Adrenal gland (tissue), 12 donors: ENCODE results near the gene PCP4. TPM values are rescaled to one million over a fixed set of nuclear protein-coding genes. Genes with fewer than 3 reads are reported as not detected.

Experiments
- DNase-seq, 7 donors: peaks; one replicate each; pipeline ENCODE4 v3.0.0-alpha.2; 2019 to 2020
- H3K27ac ChIP-seq, 5 donors: fragments of 200-600 bp; sonication (generic) in 4 of 5; 1 replicate in 3 of 5; 2 replicates in 2 of 5; pipeline versions ENCODE4 v1.5.1 to v1.8.0; 2016 to 2020; ENCODE audit warnings: mild to moderate bottlenecking in 1 of 5
- H3K27me3 ChIP-seq: fragments of 200-600 bp; 2 replicates; pipeline ENCODE4 v1.8.0; 2021
- H3K36me3 ChIP-seq, 2 donors: fragments of 200-600 bp; replicated peaks in 1 of 2; 1 replicate in 1 of 2; 2 replicates in 1 of 2; pipeline versions ENCODE4 v1.5.1 to v1.8.0; 2018 to 2022
- H3K4me1 ChIP-seq, 2 donors: fragments of 200-600 bp; replicated peaks in 1 of 2; 1 replicate in 1 of 2; 2 replicates in 1 of 2; pipeline versions ENCODE4 v1.5.1 to v1.8.0; 2018 to 2021
- H3K4me3 ChIP-seq, 4 donors: fragments of 200-600 bp; sonication (generic) in 3 of 4; one replicate each; pipeline ENCODE4 v1.5.1; 2016 to 2018
- H3K9me3 ChIP-seq, 3 donors: fragments of 200-600 bp; sonication (generic) in 1 of 3; replicated peaks in 1 of 3; 1 replicate in 2 of 3; 2 replicates in 1 of 3; pipeline versions ENCODE4 v1.5.1 to v1.8.0; 2016 to 2021
- CTCF ChIP-seq, 6 experiments: fragments of 450-650 bp in 4 of 6; fragments of 200-600 bp in 2 of 6; sonication (generic) in 1 of 6; IDR thresholded peaks; 1 replicate in 5 of 6; 2 replicates in 1 of 6; pipeline versions ENCODE4 v1.5.1 to v1.8.0; 2016 to 2021; ENCODE audit warnings: antibody characterized with exemption in 6 of 6, mild to moderate bottlenecking in 2 of 6, moderate library complexity in 1 of 6
- POLR2A ChIP-seq, 2 donors: fragments of 450-650 bp; IDR thresholded peaks; one replicate each; pipeline ENCODE4 v1.6.1; 2017; ENCODE audit warnings: antibody characterized with exemption in 2 of 2, mild to moderate bottlenecking in 2 of 2, moderate library complexity in 1 of 2
- WGBS, 4 donors: extraction: QIAGEN DNeasy Blood & Tissue Kit in 2 of 4; methylation state at CpG; one replicate each; pipeline versions ENCODE4 v1.1.5 to v1.1.7; 2013 to 2017; 5-methylcytosine and 5-hydroxymethylcytosine counted together
- intact Hi-C, 2 donors: fragments of 100-400 bp; cut with DNase I; formaldehyde crosslinking; loops; one replicate each; pipeline versions ENCODE4 v1.14.1 to v1.15.0; 2022 to 2023
- polyA plus RNA-seq, 3 donors: library from polyadenylated mRNA; stranded (reverse); fragments of 200-250 nt in 2 of 3; fragments of 350-450 nt in 1 of 3; fragmentation: Illumina TruSeq in 1 of 3; extraction: RNeasy Lipid Tissue Mini Kit (QIAGEN cat#74804) in 1 of 3; gene quantifications; one replicate each; pipeline ENCODE4 v1.2.3, GENCODE V29; 2013 to 2014
- total RNA-seq, 9 donors: library from RNA; depleted of rRNA in 4 of 9; stranded (reverse); fragments of >200 nt in 4 of 9; fragments of 120-200 nt in 1 of 9; fragmentation: NEBNext Ultra II Directional in 1 of 9; extraction: Animal tissue kit (Norgen Biotek cat#: 25700) in 1 of 9; gene quantifications; one replicate each; pipeline versions ENCODE4 v1.1.0 to v1.2.4, GENCODE V29; 2013 to 2023
- donor health status: healthy with polysubstance abuse.
- donor health status: Bipolar disorder and iron deficiency.
- donor health status: DM: yes; HTN: yes; CAD: no.
- donor health status: DM: no; HTN: no; CAD: no.
- donor health status: DM: no; HTN: no; CAD: no.
- donor health status: DM: yes; HTN: yes; CAD: no.

The PCP4 gene
- total and polyA plus RNA-seq, 12 donors = 1.00 to 118 (median 11.4) TPM

- H3K27me3 ChIP-seq = no peaks in the 10 kb centered on the region
- WGBS, 4 donors = 43 to 59% (median 54%) methylated on average over 10 of the region's 10 CpGs
- peaks cover 0 to 3% of the 10 kb centered on the region in 2 donors for H3K4me1 ChIP-seq
- intact Hi-C loops = no loop called here
- no peak for TF ChIP-seq POLR2A (IDR thresholded peaks at IDR 0.05)
- TF ChIP-seq CTCF (IDR thresholded peaks at IDR 0.05) = no peak
- peak in 1 of 7 donors; percentile 34 for DNase-seq
- H3K4me3 ChIP-seq = no peak overlapping the region
- H3K9me3 ChIP-seq = no peaks in the 10 kb centered on the region
- H3K36me3 ChIP-seq = no peaks in the 10 kb centered on the region
- H3K27ac ChIP-seq = no peak overlapping the region
These were observed 18.1 kb upstream of the PCP4 start for GRCh38 chr21:39849014-39849655.

- H3K4me1 ChIP-seq = peaks cover 0 to 3% of the 10 kb centered on the region in 2 donors
- DNase-seq = peak in 3 of 7 donors; percentile 19 to 38 (median 32)
- intact Hi-C loops = no loop called here
- peak overlapping the region in 1 of 5 donors; percentile 10 for H3K27ac ChIP-seq
- TF ChIP-seq CTCF (IDR thresholded peaks at IDR 0.05) = no peak
- TF ChIP-seq POLR2A (IDR thresholded peaks at IDR 0.05) = no peak
- no peaks in the 10 kb centered on the region for H3K9me3 ChIP-seq
- WGBS, 4 donors = 55 to 80% (median 61%) methylated on average over 1 to 2 of the region's 2 CpGs; no CpG with 5 or more reads in 1 of the 4 donors
- no peak overlapping the region for H3K4me3 ChIP-seq
- H3K36me3 ChIP-seq = no peaks in the 10 kb centered on the region
- H3K27me3 ChIP-seq = no peaks in the 10 kb centered on the region
These were observed 16.9 kb upstream of the PCP4 start for GRCh38 chr21:39850333-39850732.

- H3K9me3 ChIP-seq = no peaks in the 10 kb centered on the region
- intact Hi-C loops = no loop called here
- WGBS, 4 donors = 89 to 97% (median 93%) methylated on average over 5 to 7 of the region's 7 CpGs
- H3K27ac ChIP-seq = no peak overlapping the region
- peaks cover 0 to 3% of the 10 kb centered on the region in 2 donors for H3K4me1 ChIP-seq
- H3K27me3 ChIP-seq = no peaks in the 10 kb centered on the region
- H3K4me3 ChIP-seq = no peak overlapping the region
- no peak for DNase-seq
- no peaks in the 10 kb centered on the region for H3K36me3 ChIP-seq
- TF ChIP-seq CTCF (IDR thresholded peaks at IDR 0.05) (no peak), POLR2A (IDR thresholded peaks at IDR 0.05) (no peak)
These were observed 16.1 kb upstream of the PCP4 start for GRCh38 chr21:39851002-39851618.

GRCh38 chr21:39852021-39852721, 15.1 kb upstream of the PCP4 start:
- no peak overlapping the region for H3K27ac ChIP-seq
- H3K9me3 ChIP-seq = no peaks in the 10 kb centered on the region
- no peaks in the 10 kb centered on the region for H3K36me3 ChIP-seq
- peaks cover 0 to 3% of the 10 kb centered on the region in 2 donors for H3K4me1 ChIP-seq
- no peaks in the 10 kb centered on the region for H3K27me3 ChIP-seq
- no peak overlapping the region for H3K4me3 ChIP-seq
- WGBS, 4 donors = 29 to 57% (median 40%) methylated on average over 3 to 5 of the region's 5 CpGs
- intact Hi-C loops = no loop called here
- no peak for DNase-seq
- no peak for TF ChIP-seq CTCF (IDR thresholded peaks at IDR 0.05)
- no peak for TF ChIP-seq POLR2A (IDR thresholded peaks at IDR 0.05)
